PC-3 (cell line): ENCODE results near the gene FBLN1. TPM values are rescaled to one million over a fixed set of nuclear protein-coding genes. Genes with fewer than 3 reads are reported as not detected.

Experiments
- ATAC-seq: fragments of 200-7000 bp; cut with Tn5 transposase; 2 replicates; pipeline ENCODE4 v1.9.1; 2020; ENCODE audit warnings: mild to moderate bottlenecking, moderate library complexity
- BruUV-seq: library from RNA; stranded (reverse); fragments of 400-500 nt; replicated peaks from 2 replicates; lab custom pipeline; 2021; lab: Mats Ljungman, UMichigan
- CTCF ChIA-PET: fragments of 300-600 bp; sonication (Branson Sonifier 250); formaldehyde crosslinking; loops from one replicate; lab custom pipeline; 2022; ENCODE audit warnings: antibody characterized with exemption; lab: Charles Lee
- POLR2A ChIA-PET: fragments of 300-600 bp; sonication (Branson Sonifier 250); formaldehyde crosslinking; loops from one replicate; lab custom pipeline; 2022; ENCODE audit warnings: antibody characterized with exemption; ENCODE audit not compliant: unreplicated experiment; lab: Charles Lee
- DNase-seq: peaks from one replicate; pipeline ENCODE4 v3.0.0-alpha.2; 2015
- H2AFZ ChIP-seq: fragments of 300-600 bp; sonication (generic); 2 replicates; pipeline ENCODE4 v1.6.0; 2016; ENCODE audit warnings: antibody characterized with exemption, low read length
- H3F3A ChIP-seq: fragments of 300-600 bp; sonication (generic); one replicate; pipeline ENCODE4 v1.6.0; 2017; ENCODE audit warnings: antibody characterized with exemption, low read length, control low read depth, mild to moderate bottlenecking; ENCODE audit not compliant: unreplicated experiment
- H3K27ac ChIP-seq: fragments of 300-600 bp; sonication (generic); 2 replicates; pipeline ENCODE4 v1.5.1; 2016; ENCODE audit warnings: mild to moderate bottlenecking, low read length
- H3K27me3 ChIP-seq: fragments of 300-600 bp; sonication (generic); 2 replicates; pipeline ENCODE4 v1.6.1; 2016; ENCODE audit warnings: low read length, mixed read lengths
- H3K36me3 ChIP-seq: fragments of 300-600 bp; sonication (generic); 2 replicates; pipeline ENCODE4 v1.6.1; 2016; ENCODE audit warnings: low read depth, mixed run types, low read length, mixed read lengths
- H3K4me1 ChIP-seq: fragments of 300-600 bp; sonication (generic); 2 replicates; pipeline ENCODE4 v1.5.1; 2016; ENCODE audit warnings: low read length; ENCODE audit not compliant: insufficient read depth
- H3K4me2 ChIP-seq: fragments of 300-600 bp; sonication (generic); 2 replicates; pipeline ENCODE4 v1.6.0; 2016; ENCODE audit warnings: low read length
- H3K4me3 ChIP-seq: fragments of 300-600 bp; sonication (generic); 2 replicates; pipeline ENCODE4 v1.5.1; 2016; ENCODE audit warnings: mild to moderate bottlenecking, low read length, mixed read lengths
- H3K79me2 ChIP-seq: fragments of 300-600 bp; sonication (generic); 2 replicates; pipeline ENCODE4 v1.6.1; 2017; ENCODE audit warnings: low read length, mixed read lengths
- H3K9ac ChIP-seq: fragments of 300-600 bp; sonication (generic); 2 replicates; pipeline ENCODE4 v1.6.0; 2016; ENCODE audit warnings: mild to moderate bottlenecking, low read length
- H3K9me2 ChIP-seq: fragments of 300-600 bp; sonication (generic); replicated peaks from 2 replicates; pipeline ENCODE4 v1.6.1; 2016; ENCODE audit warnings: mixed run types, low read length, mixed read lengths
- H3K9me3 ChIP-seq: fragments of 300-600 bp; sonication (generic); 2 replicates; pipeline ENCODE4 v1.6.1; 2016; ENCODE audit warnings: low read length, mixed read lengths
- H4K20me1 ChIP-seq: fragments of 300-600 bp; sonication (generic); 2 replicates; pipeline ENCODE4 v1.6.1; 2016; ENCODE audit warnings: low read length, mixed read lengths
- CTCF ChIP-seq: fragments of 300-600 bp; sonication (generic); conservative IDR thresholded peaks from 2 replicates; pipeline ENCODE4 v1.5.1; 2017; ENCODE audit warnings: antibody characterized with exemption, low read depth, mild to moderate bottlenecking, low read length
- EZH2 ChIP-seq: fragments of 300-600 bp; sonication (generic); IDR thresholded peaks from one replicate; pipeline ENCODE4 v1.6.1; 2017; ENCODE audit warnings: antibody characterized with exemption, mild to moderate bottlenecking, low read length; ENCODE audit not compliant: unreplicated experiment
- EZH2phosphoT487 ChIP-seq: fragments of 300-600 bp; sonication (generic); IDR thresholded peaks from 2 replicates; pipeline ENCODE4 v1.6.1; 2018; ENCODE audit warnings: mild to moderate bottlenecking, antibody characterized with exemption, low read length, borderline replicate concordance
- intact Hi-C: fragments of 100-400 bp; cut with micrococcal nuclease; formaldehyde crosslinking; loops from 2 replicates; pipeline ENCODE4 v1.9.0; 2023
- total RNA-seq: library from RNA; depleted of rRNA; stranded (reverse); fragments of >200 nt; gene quantifications from 2 replicates; pipeline ENCODE4 v1.2.3, GENCODE V29; 2014

The FBLN1 gene
- total RNA-seq, 1 experiment from 2014 or later = 13.4 TPM

- ChIA-PET CTCF (no interaction called here), POLR2A (no interaction called here)
- intact Hi-C loops = no loop called here
- Histone ChIP-seq H4K20me1 (no peaks in the 10 kb centered on the region), H3K36me3 (no peaks in the 10 kb centered on the region), H3K4me3 (no peak overlapping the region), H2AFZ (no peak overlapping the region), H3K9me2 (no peaks in the 10 kb centered on the region), H3K9ac (no peak overlapping the region), H3K27me3 (no peaks in the 10 kb centered on the region), H3K4me2 (no peak overlapping the region), H3F3A (no peaks in the 10 kb centered on the region), H3K27ac (no peak overlapping the region), H3K79me2 (no peaks in the 10 kb centered on the region), H3K4me1 (no peaks in the 10 kb centered on the region), H3K9me3 (no peaks in the 10 kb centered on the region)
- BruUV-seq = no TSS peak
- no peak for ATAC-seq
- TF ChIP-seq EZH2phosphoT487 (no peak), EZH2 (no peak), CTCF (no peak)
- DNase-seq = no peak
Observed at GRCh38 chr22:45529971-45530575, 27.4 kb downstream of the FBLN1 start.

- H3K9me2 ChIP-seq = no peaks in the 10 kb centered on the region
- H3K27me3 ChIP-seq = no peaks in the 10 kb centered on the region
- DNase-seq = no peak
- no peak overlapping the region for H2AFZ ChIP-seq
- BruUV-seq = no TSS peak
- no peaks in the 10 kb centered on the region for H3K9me3 ChIP-seq
- H3K4me1 ChIP-seq = no peaks in the 10 kb centered on the region
- no peak overlapping the region for H3K4me3 ChIP-seq
- TF ChIP-seq CTCF = no peak
- no peak for TF ChIP-seq EZH2phosphoT487
- no peak for TF ChIP-seq EZH2
- CTCF ChIA-PET = no interaction called here
- no peaks in the 10 kb centered on the region for H3K36me3 ChIP-seq
- intact Hi-C loops = no loop called here
- no peaks in the 10 kb centered on the region for H4K20me1 ChIP-seq
- H3K27ac ChIP-seq = no peak overlapping the region
- no peak for ATAC-seq
- H3K4me2 ChIP-seq = no peak overlapping the region
- POLR2A ChIA-PET = no interaction called here
- no peak overlapping the region for H3K9ac ChIP-seq
- no peaks in the 10 kb centered on the region for H3K79me2 ChIP-seq
- H3F3A ChIP-seq = no peaks in the 10 kb centered on the region
Observed at GRCh38 chr22:45531441-45532234, 29.0 kb downstream of the FBLN1 start.

- no peak overlapping the region for H3K27ac ChIP-seq
- no TSS peak for BruUV-seq
- POLR2A ChIA-PET = no interaction called here
Observed at GRCh38 chr22:45532235-45532631, 29.6 kb downstream of the FBLN1 start.

More at GRCh38 chr22:45532235-45532631, 29.6 kb downstream of the FBLN1 start:
- Histone ChIP-seq H3K4me3 (no peak overlapping the region), H3K4me2 (no peak overlapping the region), H3K27me3 (no peaks in the 10 kb centered on the region), H3K4me1 (no peaks in the 10 kb centered on the region), H3K9me3 (no peaks in the 10 kb centered on the region), H2AFZ (no peak overlapping the region), H3K36me3 (no peaks in the 10 kb centered on the region), H3K9me2 (no peaks in the 10 kb centered on the region), H3K79me2 (no peaks in the 10 kb centered on the region), H3F3A (no peaks in the 10 kb centered on the region), H4K20me1 (no peaks in the 10 kb centered on the region), H3K9ac (no peak overlapping the region)
- no peak for ATAC-seq
- CTCF ChIA-PET = no interaction called here
- TF ChIP-seq EZH2phosphoT487 (no peak), CTCF (no peak), EZH2 (no peak)
- DNase-seq = no peak
- intact Hi-C loops = no loop called here
